Prostate gland (tissue), 2 donors: Measurements from ENCODE around the gene NFASC.

Source experiments
- POLR2A ChIP-seq: fragments of 450-650 bp; IDR thresholded peaks from one replicate; pipeline ENCODE4 v1.6.1; 2016; ENCODE audit warnings: antibody characterized with exemption, mild to moderate bottlenecking
- POLR2AphosphoS5 ChIP-seq: sonication (generic); formaldehyde crosslinking; IDR thresholded peaks from one replicate; pipeline ENCODE4 v1.6.1; 2017; ENCODE audit warnings: antibody characterized with exemption
- TF ChIP-seq, protein P1 (sequence below), 4 experiments: fragments of 200-600 bp in 2 of 4; fragments of 450-650 bp in 2 of 4; sonication (generic) in 2 of 4; IDR thresholded peaks; 1 replicate in 3 of 4; 2 replicates in 1 of 4; pipeline ENCODE4 v1.5.1; 2016 to 2019; ENCODE audit warnings: antibody characterized with exemption in 4 of 4, mild to moderate bottlenecking in 2 of 4, moderate library complexity in 2 of 4

DNA sequence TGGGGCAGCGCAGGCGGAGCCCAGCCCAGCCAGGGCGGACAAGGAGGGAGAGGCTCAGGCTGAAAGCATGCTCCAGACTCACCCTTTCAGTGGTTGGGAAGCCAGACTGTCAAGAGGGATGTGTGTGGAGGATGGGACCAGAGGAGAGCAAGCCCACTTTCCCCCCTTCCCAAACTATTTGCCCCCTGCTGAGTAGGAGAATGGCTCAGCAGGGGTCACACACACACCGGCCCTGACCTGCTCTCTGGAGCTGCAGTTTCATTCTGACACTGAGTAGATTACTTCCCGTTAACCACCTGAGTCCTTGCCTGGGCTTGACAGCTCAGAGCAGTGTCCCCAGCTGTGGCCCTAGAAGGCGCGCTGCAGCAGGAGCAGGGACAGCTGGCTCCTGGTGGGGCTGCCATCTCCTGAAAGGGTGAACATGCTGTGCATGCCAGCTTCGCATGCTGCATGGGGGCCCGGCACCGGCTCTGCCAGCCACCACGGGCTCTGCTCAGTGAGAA is 120.7 kb downstream of the NFASC start:
- no peak for TF ChIP-seq POLR2A
- TF ChIP-seq, protein P1, sequence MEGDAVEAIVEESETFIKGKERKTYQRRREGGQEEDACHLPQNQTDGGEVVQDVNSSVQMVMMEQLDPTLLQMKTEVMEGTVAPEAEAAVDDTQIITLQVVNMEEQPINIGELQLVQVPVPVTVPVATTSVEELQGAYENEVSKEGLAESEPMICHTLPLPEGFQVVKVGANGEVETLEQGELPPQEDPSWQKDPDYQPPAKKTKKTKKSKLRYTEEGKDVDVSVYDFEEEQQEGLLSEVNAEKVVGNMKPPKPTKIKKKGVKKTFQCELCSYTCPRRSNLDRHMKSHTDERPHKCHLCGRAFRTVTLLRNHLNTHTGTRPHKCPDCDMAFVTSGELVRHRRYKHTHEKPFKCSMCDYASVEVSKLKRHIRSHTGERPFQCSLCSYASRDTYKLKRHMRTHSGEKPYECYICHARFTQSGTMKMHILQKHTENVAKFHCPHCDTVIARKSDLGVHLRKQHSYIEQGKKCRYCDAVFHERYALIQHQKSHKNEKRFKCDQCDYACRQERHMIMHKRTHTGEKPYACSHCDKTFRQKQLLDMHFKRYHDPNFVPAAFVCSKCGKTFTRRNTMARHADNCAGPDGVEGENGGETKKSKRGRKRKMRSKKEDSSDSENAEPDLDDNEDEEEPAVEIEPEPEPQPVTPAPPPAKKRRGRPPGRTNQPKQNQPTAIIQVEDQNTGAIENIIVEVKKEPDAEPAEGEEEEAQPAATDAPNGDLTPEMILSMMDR (IDR thresholded peaks at IDR 0.05), result no peak
- TF ChIP-seq POLR2AphosphoS5, result no peak
